BJ (cell line): ENCODE measurements around the gene BSDC1. TPM values are rescaled to one million over a fixed set of nuclear protein-coding genes. Genes with fewer than 3 reads are reported as not detected.

Experiments used
- CTCF ChIA-PET: fragments of 350-600 bp; formaldehyde crosslinking; extraction: SDS; loops from one replicate; lab custom pipeline; 2021; ENCODE audit warnings: antibody characterized with exemption, inconsistent platforms; lab: Yijun Ruan, JAX
- POLR2A ChIA-PET: fragments of 300-600 bp; sonication (Branson Sonifier 250); formaldehyde crosslinking; extraction: SDS; loops from one replicate; lab custom pipeline; 2021; ENCODE audit warnings: antibody characterized with exemption; lab: Charles Lee
- DNase-seq: peaks from one replicate; pipeline ENCODE4 v3.0.0-alpha.2; 2011; ENCODE audit warnings: low read depth
- H3K27me3 ChIP-seq: 2 replicates; pipeline ENCODE4 v1.6.0; 2011; ENCODE audit warnings: low read length; ENCODE audit not compliant: control insufficient read depth, insufficient read depth
- H3K36me3 ChIP-seq: 2 replicates; pipeline ENCODE4 v1.5.1; 2011; ENCODE audit warnings: low read length; ENCODE audit not compliant: control insufficient read depth, insufficient read depth
- H3K4me3 ChIP-seq: 2 replicates; pipeline ENCODE4 v1.5.1; 2011; ENCODE audit warnings: low read depth, mild to moderate bottlenecking, control low read depth, low read length
- polyA plus RNA-seq: library from polyadenylated mRNA; depleted of rRNA; stranded (reverse); fragments of >200 nt; gene quantifications from 2 replicates; pipeline ENCODE4 v1.2.3, GENCODE V29; 2011
- TF ChIP-seq, protein P1 (sequence below): IDR thresholded peaks from 2 replicates; pipeline ENCODE4 v1.5.1; 2011; ENCODE audit warnings: low read depth, mild to moderate bottlenecking, control low read depth, inconsistent platforms, low read length, moderate library complexity; ENCODE audit not compliant: insufficient read depth

Gene BSDC1
- polyA plus RNA-seq, 1 experiment: 74.1 TPM

DNA sequence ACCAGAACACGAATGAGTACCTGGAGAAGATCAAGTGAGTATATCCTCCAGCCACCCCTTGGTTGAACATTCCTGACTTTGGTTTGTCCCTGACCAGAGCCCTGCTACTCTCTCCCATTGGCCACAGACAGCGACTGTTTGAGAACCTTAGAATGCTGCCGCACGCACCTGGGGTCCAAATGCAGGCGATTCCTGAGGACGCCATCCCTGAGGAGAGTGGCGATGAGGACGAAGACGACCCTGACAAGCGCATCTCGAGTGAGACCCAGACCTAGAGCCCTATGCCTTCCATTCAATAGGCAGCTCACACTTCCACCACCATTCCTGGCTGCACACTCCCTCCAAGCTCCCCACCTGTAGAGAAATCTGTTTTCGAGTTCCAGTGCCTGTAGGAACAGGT, 62.7 kb downstream of the BSDC1 start:
- H3K36me3 ChIP-seq: peaks cover 27% of the 10 kb centered on the region
- CTCF ChIA-PET: interaction anchor here (0.9 to 1.5 kb wide), 3 partner anchors 10 to 116 kb away, joined by 3 to 6 read pairs (median 4); no protein-coding TSS in a partner anchor
- H3K27me3 ChIP-seq: no peaks in the 10 kb centered on the region
- no peak for DNase-seq
- POLR2A ChIA-PET: interaction anchor here (0.5 kb wide), 1 partner anchor 904 kb away, joined by 3 read pairs; no protein-coding TSS in a partner anchor
- TF ChIP-seq, protein P1, sequence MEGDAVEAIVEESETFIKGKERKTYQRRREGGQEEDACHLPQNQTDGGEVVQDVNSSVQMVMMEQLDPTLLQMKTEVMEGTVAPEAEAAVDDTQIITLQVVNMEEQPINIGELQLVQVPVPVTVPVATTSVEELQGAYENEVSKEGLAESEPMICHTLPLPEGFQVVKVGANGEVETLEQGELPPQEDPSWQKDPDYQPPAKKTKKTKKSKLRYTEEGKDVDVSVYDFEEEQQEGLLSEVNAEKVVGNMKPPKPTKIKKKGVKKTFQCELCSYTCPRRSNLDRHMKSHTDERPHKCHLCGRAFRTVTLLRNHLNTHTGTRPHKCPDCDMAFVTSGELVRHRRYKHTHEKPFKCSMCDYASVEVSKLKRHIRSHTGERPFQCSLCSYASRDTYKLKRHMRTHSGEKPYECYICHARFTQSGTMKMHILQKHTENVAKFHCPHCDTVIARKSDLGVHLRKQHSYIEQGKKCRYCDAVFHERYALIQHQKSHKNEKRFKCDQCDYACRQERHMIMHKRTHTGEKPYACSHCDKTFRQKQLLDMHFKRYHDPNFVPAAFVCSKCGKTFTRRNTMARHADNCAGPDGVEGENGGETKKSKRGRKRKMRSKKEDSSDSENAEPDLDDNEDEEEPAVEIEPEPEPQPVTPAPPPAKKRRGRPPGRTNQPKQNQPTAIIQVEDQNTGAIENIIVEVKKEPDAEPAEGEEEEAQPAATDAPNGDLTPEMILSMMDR: no peak
- H3K4me3 ChIP-seq: no peak overlapping the region

DNA sequence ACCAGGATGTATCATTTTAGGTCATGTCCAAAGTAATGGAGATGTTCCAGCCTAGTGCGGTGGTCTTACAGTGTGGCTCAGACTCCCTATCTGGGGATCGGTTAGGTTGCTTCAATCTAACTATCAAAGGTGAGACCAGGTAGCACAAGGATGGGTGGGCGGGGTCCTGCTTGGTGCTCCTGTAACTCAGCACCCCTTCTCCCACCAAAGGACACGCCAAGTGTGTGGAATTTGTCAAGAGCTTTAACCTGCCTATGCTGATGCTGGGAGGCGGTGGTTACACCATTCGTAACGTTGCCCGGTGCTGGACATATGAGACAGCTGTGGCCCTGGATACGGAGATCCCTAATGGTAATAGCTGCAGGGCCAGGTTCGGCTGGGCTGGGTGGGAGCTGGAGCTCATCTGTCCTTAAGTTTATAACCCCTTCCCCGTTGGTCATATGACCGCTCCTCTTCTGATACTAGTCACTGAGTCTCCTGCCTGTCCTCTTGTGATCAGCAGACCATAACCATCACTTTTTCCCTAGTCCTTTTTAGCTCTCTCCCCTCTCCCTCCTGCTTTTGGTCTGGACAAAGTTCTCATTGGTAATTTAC, 63.6 kb downstream of the BSDC1 start:
- TF ChIP-seq, protein P1: no peak
- peaks cover 27% of the 10 kb centered on the region for H3K36me3 ChIP-seq
- CTCF ChIA-PET: interaction anchor here (0.9 to 1.5 kb wide), 3 partner anchors 9 to 115 kb away, joined by 3 to 6 read pairs (median 4); no protein-coding TSS in a partner anchor
- no peak overlapping the region for H3K4me3 ChIP-seq
- H3K27me3 ChIP-seq: no peaks in the 10 kb centered on the region
- POLR2A ChIA-PET: no interaction called here
- DNase-seq: no peak

DNA sequence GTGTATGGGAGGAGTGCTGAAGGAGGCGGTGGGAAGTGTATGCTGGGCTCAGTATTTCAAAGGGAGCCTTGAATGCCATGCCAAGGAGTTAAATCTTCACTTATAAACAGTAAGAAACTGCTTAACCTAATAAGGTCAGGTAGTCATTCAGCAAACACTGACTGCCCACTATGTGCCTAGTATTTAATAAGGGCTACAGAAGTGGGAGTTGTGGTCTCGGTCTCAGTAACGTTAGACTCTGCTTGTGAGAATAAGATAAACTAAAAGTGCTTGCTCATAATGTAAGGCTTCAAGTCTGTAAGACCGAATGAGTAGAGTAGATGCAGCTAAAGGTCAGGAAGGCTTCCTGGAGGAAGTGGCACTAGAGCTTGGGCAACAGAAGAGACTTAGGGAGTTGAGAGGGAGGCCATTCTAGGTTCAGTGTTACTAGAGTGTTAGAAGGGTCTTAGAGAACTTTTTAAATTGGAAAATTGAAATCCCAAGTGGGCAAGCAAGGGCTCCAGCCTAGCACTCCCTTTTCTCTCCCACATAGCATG, 64.2 kb downstream of the BSDC1 start:
- TF ChIP-seq, protein P1: no peak
- no peak overlapping the region for H3K4me3 ChIP-seq
- ChIA-PET POLR2A (no interaction called here), CTCF (interaction anchor here (0.6 to 1.5 kb wide), 2 partner anchors 11 to 14 kb away, joined by 3 to 4 read pairs; no protein-coding TSS in a partner anchor)
- H3K27me3 ChIP-seq: no peaks in the 10 kb centered on the region
- H3K36me3 ChIP-seq: peaks cover 27% of the 10 kb centered on the region
- no peak for DNase-seq

DNA sequence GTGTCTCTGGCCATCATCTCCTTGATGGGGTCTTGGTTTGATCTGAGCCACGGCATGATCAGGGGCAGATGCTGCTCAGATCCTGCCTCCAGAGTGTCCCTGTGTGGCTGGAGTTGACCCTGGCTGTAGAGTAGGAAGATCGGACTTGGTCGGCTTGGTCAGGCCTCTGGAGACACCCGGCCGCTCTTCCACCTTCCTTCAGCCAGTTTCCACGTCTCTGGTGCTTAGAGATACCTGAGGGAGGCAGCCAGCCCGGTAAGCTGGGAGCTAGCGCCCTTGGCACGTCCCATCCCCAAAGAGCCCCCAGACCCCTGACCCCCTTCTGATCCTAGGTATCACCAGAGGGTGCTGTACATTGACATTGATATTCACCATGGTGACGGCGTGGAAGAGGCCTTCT, 67.0 kb downstream of the BSDC1 start:
- Histone ChIP-seq H3K36me3 (peaks cover 23% of the 10 kb centered on the region), H3K27me3 (no peaks in the 10 kb centered on the region), H3K4me3 (no peak overlapping the region)
- ChIA-PET POLR2A (no interaction called here), CTCF (no interaction called here)
- no peak for DNase-seq
- TF ChIP-seq, protein P1: no peak

DNA sequence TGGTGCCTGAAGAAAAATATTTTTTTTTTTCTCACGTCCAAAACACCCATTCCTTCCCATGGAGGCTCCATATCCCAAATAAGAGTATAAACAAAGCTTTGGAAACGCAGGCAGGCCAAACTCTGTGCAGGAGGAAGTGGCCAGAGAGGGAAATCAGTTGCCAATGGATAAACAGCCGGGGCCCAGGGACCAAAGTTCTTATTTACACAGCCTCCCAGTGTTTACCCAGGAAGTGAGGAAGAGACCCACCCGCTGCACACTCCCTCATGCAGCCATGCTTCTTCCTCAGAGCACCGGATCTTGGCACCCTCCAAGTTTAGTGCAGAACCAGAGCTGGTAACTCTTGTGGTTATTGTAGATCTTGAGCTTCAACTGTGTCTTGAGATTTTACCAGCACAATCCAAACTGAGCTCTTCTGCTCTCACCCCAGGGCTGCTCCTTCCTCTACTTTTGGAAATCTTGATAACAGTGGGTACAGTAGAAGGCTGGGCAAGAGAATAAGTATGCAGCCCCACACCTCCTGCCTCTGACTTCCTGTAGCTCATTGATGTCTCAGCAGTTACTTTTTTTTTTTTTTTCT, 72.4 kb downstream of the BSDC1 start:
- TF ChIP-seq, protein P1: no peak
- Histone ChIP-seq H3K4me3 (no peak overlapping the region), H3K36me3 (peaks cover 10% of the 10 kb centered on the region), H3K27me3 (no peaks in the 10 kb centered on the region)
- CTCF ChIA-PET: interaction anchor here (1.1 to 1.2 kb wide), 2 partner anchors 9 to 11 kb away, joined by 4 to 6 read pairs; no protein-coding TSS in a partner anchor
- POLR2A ChIA-PET: interaction anchor here (0.6 kb wide), 2 partner anchors 15 to 63 kb away, joined by 3 to 6 read pairs; no protein-coding TSS in a partner anchor
- DNase-seq: no peak
